ENCODE measurements around the gene CHCHD1.
"Not testable (repeated sequence)": the region's sequence is repeated elsewhere in the genome, so short reads cannot be mapped to it uniquely, and the experiment has no call there.

Gene CHCHD1

DNA sequence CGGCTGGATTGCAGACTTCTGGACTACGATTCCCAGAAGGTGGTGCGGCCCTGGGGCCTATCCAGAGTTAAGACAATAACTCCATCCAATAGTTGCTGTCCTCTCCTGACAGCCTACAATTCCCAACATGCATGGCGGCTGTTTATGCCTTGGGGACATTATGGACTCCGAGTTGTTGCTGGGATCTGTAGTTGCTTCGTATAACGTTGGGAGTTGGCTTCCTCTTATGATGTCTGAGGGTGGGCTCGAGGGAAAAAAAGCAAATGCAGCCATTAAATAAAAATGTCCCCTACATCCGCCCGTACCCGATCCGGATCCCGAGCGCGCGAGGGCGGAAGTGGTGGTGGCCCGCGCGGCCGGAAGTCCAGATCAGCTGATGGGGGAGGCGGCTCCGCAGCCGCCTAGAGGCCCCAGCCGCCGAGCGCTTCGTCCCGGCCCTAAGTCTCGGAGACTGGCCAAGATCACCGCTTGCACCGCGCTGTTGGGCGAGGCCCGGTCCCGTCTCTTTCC, 3.4 kb downstream of the CHCHD1 start, which contains the start of gene ZSWIM8:
Gene ZSWIM8, plus strand, starts transcription at position 396 of the 510 bp plus-strand sequence. CDS start 273 bp downstream, outside the sequence.
- H3K36me3 ChIP-seq (ENCODE audit: control insufficient read depth in 4 of 4, insufficient read depth in 4 of 4, low read length in 3 of 4): peaks cover 5 to 17% (median 11%) of the 10 kb centered on the region in 4 experiments

GRCh38 chr10:73785721-73786511, 4.1 kb downstream of the CHCHD1 start:
- peaks cover 18 to 39% (median 28%) of the 10 kb centered on the region in 4 experiments for H3K4me1 ChIP-seq (ENCODE audit: control extremely low read depth in 1 of 4, control insufficient read depth in 4 of 4, insufficient read depth in 4 of 4, low read length in 3 of 4)
- peak overlapping the region; percentile 70 to 85 for H3K27ac ChIP-seq (ENCODE audit: insufficient read depth in 1 of 2, low read depth in 1 of 2, low read length in 2 of 2, poor library complexity in 1 of 2, severe bottlenecking in 2 of 2)
- peak; percentile 39 to 61 (median 57) for DNase-seq
- CTCF ChIA-PET: interaction anchor here (1.1 to 2.8 kb wide), 6 partner anchors 8 to 32 kb away, joined by 3 to 11 read pairs (median 6); no protein-coding TSS in a partner anchor
- H3K27me3 ChIP-seq (replicated peaks in 2 of 5; ENCODE audit: control insufficient read depth in 4 of 5, insufficient read depth in 5 of 5, low read length in 4 of 5): no peaks in the 10 kb centered on the region
- H3K9me3 ChIP-seq (ENCODE audit: control extremely low read depth in 1 of 5, control insufficient read depth in 4 of 5, insufficient read depth in 2 of 5, low read depth in 1 of 5, low read length in 4 of 5): no peaks in the 10 kb centered on the region
- peaks cover 9 to 22% (median 14%) of the 10 kb centered on the region in 4 experiments for H3K36me3 ChIP-seq (ENCODE audit: control insufficient read depth in 4 of 4, insufficient read depth in 4 of 4, low read length in 3 of 4)
- POLR2A ChIA-PET: interaction anchor here (0.6 to 2.0 kb wide), 8 partner anchors 8 to 162 kb away, joined by 3 to 12 read pairs (median 5); partner anchors contain the start of gene NDST2
- WGBS (ENCODE audit: insufficient coverage): 0% methylated on average over 27 of the region's 54 CpGs
- H3K4me3 ChIP-seq (ENCODE audit: control insufficient read depth in 1 of 7, extremely low read depth in 1 of 7, insufficient read depth in 4 of 7, low read depth in 2 of 7, low read length in 6 of 7): peak overlapping the region; percentile 67 to 97 (median 88)

More for the DNA sequence above, 3.4 kb downstream of the CHCHD1 start, which contains the start of gene ZSWIM8:
- peak within 1 kb of the TSS; percentile 67 to 97 (median 88) for H3K4me3 ChIP-seq (ENCODE audit: control insufficient read depth in 1 of 7, extremely low read depth in 1 of 7, insufficient read depth in 4 of 7, low read depth in 2 of 7, low read length in 6 of 7)
- ChIA-PET CTCF (interaction anchor here (1.1 to 2.8 kb wide), 6 partner anchors 9 to 33 kb away, joined by 3 to 11 read pairs (median 6); no protein-coding TSS in a partner anchor), POLR2A (interaction anchor here (0.7 to 2.0 kb wide), 5 partner anchors 9 to 26 kb away, joined by 3 to 12 read pairs (median 6); partner anchors contain the start of gene NDST2)
- H3K4me1 ChIP-seq (ENCODE audit: control extremely low read depth in 1 of 4, control insufficient read depth in 4 of 4, insufficient read depth in 4 of 4, low read length in 3 of 4): peaks cover 18 to 45% (median 33%) of the 10 kb centered on the region in 4 experiments
- H3K27me3 ChIP-seq (replicated peaks in 2 of 5; ENCODE audit: control insufficient read depth in 4 of 5, insufficient read depth in 5 of 5, low read length in 4 of 5): no peaks in the 10 kb centered on the region
- no peaks in the 10 kb centered on the region for H3K9me3 ChIP-seq (ENCODE audit: control extremely low read depth in 1 of 5, control insufficient read depth in 4 of 5, insufficient read depth in 2 of 5, low read depth in 1 of 5, low read length in 4 of 5)
- 0% methylated on average over 34 of the region's 36 CpGs for WGBS (ENCODE audit: insufficient coverage)
- peak; percentile 98 to 99 (median 98) for DNase-seq
- H3K27ac ChIP-seq (ENCODE audit: insufficient read depth in 1 of 2, low read depth in 1 of 2, low read length in 2 of 2, poor library complexity in 1 of 2, severe bottlenecking in 2 of 2): peak within 1 kb of the TSS; percentile 70 to 85

DNA sequence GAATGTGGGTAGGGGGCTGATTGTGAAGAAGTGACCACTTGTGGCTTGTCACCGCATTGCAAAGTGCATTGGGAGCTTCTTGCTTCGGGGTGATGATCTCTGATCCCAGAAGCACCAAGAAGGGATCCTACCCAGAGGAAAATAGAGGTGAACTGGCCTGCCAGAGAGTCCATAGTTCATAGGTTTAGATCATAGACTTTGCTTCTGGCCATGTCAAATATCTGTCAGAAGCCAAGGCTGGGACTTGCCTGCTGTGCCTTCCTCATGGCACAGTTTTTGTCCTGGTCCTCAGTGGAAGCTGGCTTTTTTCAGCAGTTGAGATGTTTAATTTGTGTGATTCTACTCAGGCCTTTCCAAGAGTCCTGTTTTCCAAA, 4.7 kb downstream of the CHCHD1 start:
- Histone ChIP-seq H3K27me3 (replicated peaks in 2 of 5; ENCODE audit: control insufficient read depth in 4 of 5, insufficient read depth in 5 of 5, low read length in 4 of 5) (no peaks in the 10 kb centered on the region), H3K4me1 (ENCODE audit: control extremely low read depth in 1 of 4, control insufficient read depth in 4 of 4, insufficient read depth in 4 of 4, low read length in 3 of 4) (peaks cover 15 to 34% (median 24%) of the 10 kb centered on the region in 4 experiments), H3K27ac (ENCODE audit: insufficient read depth in 1 of 2, low read depth in 1 of 2, low read length in 2 of 2, poor library complexity in 1 of 2, severe bottlenecking in 2 of 2) (peak overlapping the region; percentile 70 to 85), H3K36me3 (ENCODE audit: control insufficient read depth in 4 of 4, insufficient read depth in 4 of 4, low read length in 3 of 4) (peaks cover 14 to 28% (median 20%) of the 10 kb centered on the region in 4 experiments), H3K4me3 (ENCODE audit: control insufficient read depth in 1 of 7, extremely low read depth in 1 of 7, insufficient read depth in 4 of 7, low read depth in 2 of 7, low read length in 6 of 7) (peak overlapping the region in 6 of 7 experiments; percentile 82 to 97 (median 88)), H3K9me3 (ENCODE audit: control extremely low read depth in 1 of 5, control insufficient read depth in 4 of 5, insufficient read depth in 2 of 5, low read depth in 1 of 5, low read length in 4 of 5) (no peaks in the 10 kb centered on the region)
- ChIA-PET POLR2A (interaction anchor here (0.8 to 2.0 kb wide), 5 partner anchors 8 to 24 kb away, joined by 3 to 12 read pairs (median 6); a partner anchor contains a TSS), CTCF (interaction anchor here (1.1 to 2.8 kb wide), 5 partner anchors 13 to 32 kb away, joined by 3 to 11 read pairs (median 10); no protein-coding TSS in a partner anchor)
- DNase-seq: no peak
- WGBS (ENCODE audit: insufficient coverage): 0% methylated on average over 2 of the region's 2 CpGs

DNA sequence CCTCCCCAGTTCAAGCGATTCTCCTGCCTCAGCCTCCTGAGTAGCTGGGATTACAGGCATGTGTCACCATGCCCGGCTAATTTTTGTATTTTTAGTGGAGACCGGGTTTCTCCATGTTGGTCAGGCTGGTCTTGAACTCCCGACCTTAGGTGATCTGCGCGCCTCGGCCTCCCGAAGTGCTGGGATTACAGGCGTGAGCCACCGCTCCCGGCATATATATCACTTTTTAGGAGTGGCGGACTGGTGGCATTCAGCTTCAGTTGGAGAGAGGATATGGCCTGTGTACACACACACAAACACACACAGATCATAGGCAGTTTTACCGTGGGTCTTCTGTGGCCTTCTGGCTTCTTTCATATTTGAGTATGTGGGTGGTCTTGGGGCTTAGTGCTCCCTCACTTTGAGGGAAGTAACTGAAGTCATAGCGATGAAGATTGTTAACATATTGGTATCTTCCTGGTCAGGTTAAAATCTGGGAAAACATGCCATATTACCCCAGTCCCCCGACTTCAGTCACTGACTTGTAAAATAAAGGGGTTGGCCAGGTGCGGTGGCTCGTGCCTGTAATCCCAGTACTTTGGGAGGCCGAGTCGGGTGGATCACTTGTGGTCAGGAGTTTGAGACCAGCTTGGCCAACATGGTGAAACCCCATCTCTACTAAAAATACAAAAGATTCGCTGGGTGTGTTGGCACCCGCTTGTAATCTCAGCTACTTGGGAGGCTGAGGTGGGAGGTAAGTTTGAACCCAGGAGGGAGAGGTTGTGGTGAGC, 5.4 kb downstream of the CHCHD1 start:
- H3K9me3 ChIP-seq (ENCODE audit: control extremely low read depth in 1 of 5, control insufficient read depth in 4 of 5, insufficient read depth in 2 of 5, low read depth in 1 of 5, low read length in 4 of 5); H3K27me3 ChIP-seq (replicated peaks in 2 of 5; ENCODE audit: control insufficient read depth in 4 of 5, insufficient read depth in 5 of 5, low read length in 4 of 5); DNase-seq; H3K4me3 ChIP-seq (ENCODE audit: control insufficient read depth in 1 of 7, extremely low read depth in 1 of 7, insufficient read depth in 4 of 7, low read depth in 2 of 7, low read length in 6 of 7): not testable (repeated sequence)
- H3K36me3 ChIP-seq (ENCODE audit: control insufficient read depth in 4 of 4, insufficient read depth in 4 of 4, low read length in 3 of 4): peaks cover 14 to 35% (median 27%) of the 10 kb centered on the region in 4 experiments
- H3K27ac ChIP-seq (ENCODE audit: insufficient read depth in 1 of 2, low read depth in 1 of 2, low read length in 2 of 2, poor library complexity in 1 of 2, severe bottlenecking in 2 of 2): peak overlapping the region in 1 of 2 experiments; percentile 85
- H3K4me1 ChIP-seq (ENCODE audit: control extremely low read depth in 1 of 4, control insufficient read depth in 4 of 4, insufficient read depth in 4 of 4, low read length in 3 of 4): peaks cover 15 to 33% (median 23%) of the 10 kb centered on the region in 4 experiments
- over 99% methylated on average over 10 of the region's 21 CpGs for WGBS (ENCODE audit: insufficient coverage)
- CTCF ChIA-PET: interaction anchor here (0.7 to 2.8 kb wide), 7 partner anchors 13 to 375 kb away, joined by 3 to 11 read pairs (median 5); no protein-coding TSS in a partner anchor
- POLR2A ChIA-PET: interaction anchor here (1.0 to 2.0 kb wide), 2 partner anchors 14 kb away, joined by 3 to 12 read pairs; a partner anchor contains a TSS

GRCh38 chr10:73788864-73789658, 7.2 kb downstream of the CHCHD1 start:
- H3K27me3 ChIP-seq (replicated peaks in 2 of 5; ENCODE audit: control insufficient read depth in 4 of 5, insufficient read depth in 5 of 5, low read length in 4 of 5): no peaks in the 10 kb centered on the region
- H3K27ac ChIP-seq (ENCODE audit: insufficient read depth in 1 of 2, low read depth in 1 of 2, low read length in 2 of 2, poor library complexity in 1 of 2, severe bottlenecking in 2 of 2): no peak overlapping the region
- CTCF ChIA-PET: interaction anchor here (1.4 to 1.7 kb wide), 2 partner anchors 12 to 20 kb away, joined by 4 to 5 read pairs; no protein-coding TSS in a partner anchor
- no peak overlapping the region for H3K4me3 ChIP-seq (ENCODE audit: control insufficient read depth in 1 of 7, extremely low read depth in 1 of 7, insufficient read depth in 4 of 7, low read depth in 2 of 7, low read length in 6 of 7)
- H3K9me3 ChIP-seq (ENCODE audit: control extremely low read depth in 1 of 5, control insufficient read depth in 4 of 5, insufficient read depth in 2 of 5, low read depth in 1 of 5, low read length in 4 of 5): no peaks in the 10 kb centered on the region
- no peak for DNase-seq
- POLR2A ChIA-PET: no interaction called here
- WGBS (ENCODE audit: insufficient coverage): 97% methylated on average over 16 of the region's 17 CpGs
- H3K4me1 ChIP-seq (ENCODE audit: control extremely low read depth in 1 of 4, control insufficient read depth in 4 of 4, insufficient read depth in 4 of 4, low read length in 3 of 4): peaks cover 4 to 19% (median 16%) of the 10 kb centered on the region in 4 experiments
- peaks cover 14 to 54% (median 42%) of the 10 kb centered on the region in 4 experiments for H3K36me3 ChIP-seq (ENCODE audit: control insufficient read depth in 4 of 4, insufficient read depth in 4 of 4, low read length in 3 of 4)

- no peaks in the 10 kb centered on the region for H3K27me3 ChIP-seq (replicated peaks in 2 of 5; ENCODE audit: control insufficient read depth in 4 of 5, insufficient read depth in 5 of 5, low read length in 4 of 5)
- H3K9me3 ChIP-seq (ENCODE audit: control extremely low read depth in 1 of 5, control insufficient read depth in 4 of 5, insufficient read depth in 2 of 5, low read depth in 1 of 5, low read length in 4 of 5): no peaks in the 10 kb centered on the region
- no peak overlapping the region for H3K4me3 ChIP-seq (ENCODE audit: control insufficient read depth in 1 of 7, extremely low read depth in 1 of 7, insufficient read depth in 4 of 7, low read depth in 2 of 7, low read length in 6 of 7)
- POLR2A ChIA-PET: no interaction called here
- 98% methylated on average over 6 of the region's 10 CpGs for WGBS (ENCODE audit: insufficient coverage)
- peaks cover 18 to 60% (median 48%) of the 10 kb centered on the region in 4 experiments for H3K36me3 ChIP-seq (ENCODE audit: control insufficient read depth in 4 of 4, insufficient read depth in 4 of 4, low read length in 3 of 4)
- peaks cover 4 to 16% (median 13%) of the 10 kb centered on the region in 4 experiments for H3K4me1 ChIP-seq (ENCODE audit: control extremely low read depth in 1 of 4, control insufficient read depth in 4 of 4, insufficient read depth in 4 of 4, low read length in 3 of 4)
- H3K27ac ChIP-seq (ENCODE audit: insufficient read depth in 1 of 2, low read depth in 1 of 2, low read length in 2 of 2, poor library complexity in 1 of 2, severe bottlenecking in 2 of 2): no peak overlapping the region
- DNase-seq: no peak
- CTCF ChIA-PET: interaction anchor here (1.4 kb wide), 1 partner anchor 20 kb away, joined by 4 read pairs; no protein-coding TSS in a partner anchor
Measured at GRCh38 chr10:73789659-73790055, 7.8 kb downstream of the CHCHD1 start.

Measured in common myeloid progenitor, CD34-positive (primary cell).